WTC11 (cell line): ENCODE results near the gene LTA. TPM values are rescaled to one million over a fixed set of nuclear protein-coding genes. Genes with fewer than 3 reads are reported as not detected.

ENCODE experiments used
- ATAC-seq: fragments of 200-7000 bp; cut with Tn5 transposase; 2 replicates; pipeline ENCODE4 v1.10.0; 2021; ENCODE audit warnings: mild to moderate bottlenecking, moderate library complexity
- CTCF ChIA-PET: fragments of 300-600 bp; sonication (Branson Sonifier 250); formaldehyde crosslinking; loops from one replicate; lab custom pipeline; 2021; ENCODE audit warnings: antibody characterized with exemption; lab: Charles Lee
- POLR2A ChIA-PET: fragments of 350-600 bp; sonication (Branson Sonifier 250); formaldehyde crosslinking; loops from one replicate; lab custom pipeline; 2021; ENCODE audit warnings: antibody characterized with exemption; lab: Charles Lee
- DNase-seq: peaks from one replicate; pipeline ENCODE4 v3.0.0; 2021; ENCODE audit warnings: low spot score
- H3K27ac Mint-ChIP-seq: 2 replicates; pipeline ENCODE4 v1.8.0; 2021; ENCODE audit warnings: mixed read lengths
- H3K27me3 Mint-ChIP-seq: 2 replicates; pipeline ENCODE4 v1.8.0; 2021; ENCODE audit warnings: low read depth, mild to moderate bottlenecking, moderate library complexity, mixed read lengths
- H3K36me3 Mint-ChIP-seq: 2 replicates; pipeline ENCODE4 v1.8.0; 2021; ENCODE audit warnings: mixed read lengths
- H3K4me1 Mint-ChIP-seq: 2 replicates; pipeline ENCODE4 v1.8.0; 2022; ENCODE audit warnings: mixed read lengths
- H3K4me3 Mint-ChIP-seq: 2 replicates; pipeline ENCODE4 v1.8.0; 2021; ENCODE audit warnings: mild to moderate bottlenecking, moderate library complexity, mixed read lengths
- H3K9me3 Mint-ChIP-seq: 2 replicates; pipeline ENCODE4 v1.8.0; 2021; ENCODE audit warnings: mixed read lengths
- FOXK1 ChIP-seq: sonication (generic); formaldehyde crosslinking; IDR thresholded peaks from 2 replicates; pipeline ENCODE4 v1.8.0; 2022; ENCODE audit warnings: mild to moderate bottlenecking, moderate library complexity, missing genetic modification reagents
- GABPB1 ChIP-seq: sonication (generic); formaldehyde crosslinking; IDR thresholded peaks from 2 replicates; pipeline ENCODE4 v1.8.1; 2023; ENCODE audit warnings: mild to moderate bottlenecking, missing genetic modification reagents
- GTF2I ChIP-seq: fragments of 250-450 bp; sonication (Bioruptor Pico); conservative IDR thresholded peaks from 2 replicates; pipeline ENCODE4 v1.4.0; 2021; ENCODE audit warnings: mild to moderate bottlenecking
- RELA ChIP-seq: sonication (generic); formaldehyde crosslinking; IDR thresholded peaks from 2 replicates; pipeline ENCODE4 v1.8.1; 2022; ENCODE audit warnings: missing genetic modification reagents, mild to moderate bottlenecking, borderline replicate concordance
- SMAD4 ChIP-seq: sonication (generic); formaldehyde crosslinking; IDR thresholded peaks from 2 replicates; pipeline ENCODE4 v1.8.0; 2022; ENCODE audit warnings: mild to moderate bottlenecking, missing genetic modification reagents
- SP1 ChIP-seq: sonication (generic); formaldehyde crosslinking; conservative IDR thresholded peaks from 2 replicates; pipeline ENCODE4 v1.8.1; 2022; ENCODE audit warnings: missing genetic modification reagents
- total RNA-seq: library from RNA; stranded (reverse); gene quantifications from 3 replicates; pipeline ENCODE4 v1.2.3, GENCODE V29; 2021
- TF ChIP-seq, protein P1 (sequence below): sonication (generic); formaldehyde crosslinking; conservative IDR thresholded peaks from 2 replicates; pipeline ENCODE4 v1.8.1; 2023; ENCODE audit warnings: mild to moderate bottlenecking, low read depth, missing genetic modification reagents, moderate library complexity
- TF ChIP-seq, protein P2 (sequence below): sonication (generic); formaldehyde crosslinking; IDR thresholded peaks from 2 replicates; pipeline ENCODE4 v1.8.1; 2023; ENCODE audit warnings: mild to moderate bottlenecking, missing genetic modification reagents, moderate library complexity
- TF ChIP-seq, protein P3 (sequence below): fragments of 250-450 bp; sonication (Bioruptor Pico); IDR thresholded peaks from 2 replicates; pipeline ENCODE4 v2.1.2; 2022; ENCODE audit warnings: mild to moderate bottlenecking, moderate library complexity
- TF ChIP-seq, protein P4 (sequence below): fragments of 250-450 bp; sonication (Bioruptor Pico); IDR thresholded peaks from 2 replicates; pipeline ENCODE4 v1.9.0; 2021; ENCODE audit warnings: moderate library complexity, mild to moderate bottlenecking, inconsistent platforms, borderline replicate concordance
- TF ChIP-seq, protein P5 (sequence below): sonication (generic); formaldehyde crosslinking; IDR thresholded peaks from 2 replicates; pipeline ENCODE4 v1.8.1; 2023; ENCODE audit warnings: mild to moderate bottlenecking, missing genetic modification reagents, borderline replicate concordance
- TF ChIP-seq, protein P6 (sequence below): sonication (generic); formaldehyde crosslinking; IDR thresholded peaks from 2 replicates; pipeline ENCODE4 v1.8.0; 2022; ENCODE audit warnings: missing genetic modification reagents

LTA gene
- total RNA-seq, 1 experiment from 2014 or later = 0.46 TPM

DNA sequence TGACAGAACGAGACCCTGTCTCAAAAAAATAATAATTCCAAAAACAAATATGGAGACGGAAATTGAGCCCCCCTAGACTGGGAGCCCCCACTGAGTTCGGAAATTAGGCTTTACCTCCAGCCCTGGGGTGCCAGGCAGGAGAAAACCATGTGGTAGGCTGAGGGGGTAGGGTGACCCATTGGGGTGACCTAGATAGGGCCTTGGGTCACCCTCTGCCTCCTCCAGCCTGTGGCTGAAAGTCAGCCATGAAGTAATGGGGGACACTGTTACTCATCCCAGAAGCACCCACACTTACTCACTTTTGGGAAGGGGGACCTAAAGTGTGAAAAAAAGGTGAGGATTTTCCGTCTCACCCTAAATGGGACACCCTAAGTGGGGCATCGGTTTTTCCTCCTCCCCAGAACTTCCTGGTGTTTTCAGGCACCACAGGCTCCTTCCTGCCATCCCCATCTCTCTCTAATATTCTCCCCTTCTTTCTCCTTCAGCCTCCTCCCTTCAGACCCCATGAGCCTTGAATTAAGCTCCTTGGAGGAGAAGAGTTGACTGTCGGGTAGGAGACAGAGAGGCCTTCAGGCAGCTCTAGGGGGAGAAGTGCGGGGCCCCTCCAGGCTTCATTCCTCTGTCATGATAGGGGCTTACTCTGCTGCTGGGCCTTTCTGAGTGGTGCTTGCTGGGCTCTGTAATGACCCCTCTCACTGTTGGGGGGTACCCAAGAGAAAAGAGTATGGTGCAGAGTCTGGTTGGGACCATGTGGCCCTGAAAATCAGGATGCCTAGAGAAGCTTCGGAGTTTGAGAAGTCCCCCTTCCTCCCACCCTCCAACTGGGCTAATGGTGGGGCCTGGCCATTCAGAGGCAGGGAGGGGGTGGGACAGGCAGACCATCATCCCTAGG is 7.7 kb downstream of the LTA start:
- no peak for DNase-seq
- Mint-ChIP-seq H3K27ac (no peak overlapping the region), H3K4me3 (peak overlapping the region; percentile 92), H3K4me1 (peaks cover 35% of the 10 kb centered on the region), H3K27me3 (peaks cover 54% of the 10 kb centered on the region), H3K9me3 (no peaks in the 10 kb centered on the region), H3K36me3 (no peaks in the 10 kb centered on the region)
- TF ChIP-seq, protein P1, sequence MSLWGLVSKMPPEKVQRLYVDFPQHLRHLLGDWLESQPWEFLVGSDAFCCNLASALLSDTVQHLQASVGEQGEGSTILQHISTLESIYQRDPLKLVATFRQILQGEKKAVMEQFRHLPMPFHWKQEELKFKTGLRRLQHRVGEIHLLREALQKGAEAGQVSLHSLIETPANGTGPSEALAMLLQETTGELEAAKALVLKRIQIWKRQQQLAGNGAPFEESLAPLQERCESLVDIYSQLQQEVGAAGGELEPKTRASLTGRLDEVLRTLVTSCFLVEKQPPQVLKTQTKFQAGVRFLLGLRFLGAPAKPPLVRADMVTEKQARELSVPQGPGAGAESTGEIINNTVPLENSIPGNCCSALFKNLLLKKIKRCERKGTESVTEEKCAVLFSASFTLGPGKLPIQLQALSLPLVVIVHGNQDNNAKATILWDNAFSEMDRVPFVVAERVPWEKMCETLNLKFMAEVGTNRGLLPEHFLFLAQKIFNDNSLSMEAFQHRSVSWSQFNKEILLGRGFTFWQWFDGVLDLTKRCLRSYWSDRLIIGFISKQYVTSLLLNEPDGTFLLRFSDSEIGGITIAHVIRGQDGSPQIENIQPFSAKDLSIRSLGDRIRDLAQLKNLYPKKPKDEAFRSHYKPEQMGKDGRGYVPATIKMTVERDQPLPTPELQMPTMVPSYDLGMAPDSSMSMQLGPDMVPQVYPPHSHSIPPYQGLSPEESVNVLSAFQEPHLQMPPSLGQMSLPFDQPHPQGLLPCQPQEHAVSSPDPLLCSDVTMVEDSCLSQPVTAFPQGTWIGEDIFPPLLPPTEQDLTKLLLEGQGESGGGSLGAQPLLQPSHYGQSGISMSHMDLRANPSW = no peak
- TF ChIP-seq, protein P2, sequence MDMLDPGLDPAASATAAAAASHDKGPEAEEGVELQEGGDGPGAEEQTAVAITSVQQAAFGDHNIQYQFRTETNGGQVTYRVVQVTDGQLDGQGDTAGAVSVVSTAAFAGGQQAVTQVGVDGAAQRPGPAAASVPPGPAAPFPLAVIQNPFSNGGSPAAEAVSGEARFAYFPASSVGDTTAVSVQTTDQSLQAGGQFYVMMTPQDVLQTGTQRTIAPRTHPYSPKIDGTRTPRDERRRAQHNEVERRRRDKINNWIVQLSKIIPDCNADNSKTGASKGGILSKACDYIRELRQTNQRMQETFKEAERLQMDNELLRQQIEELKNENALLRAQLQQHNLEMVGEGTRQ = no peak
- TF ChIP-seq SP1 (CRISPR knock-in tag) (no peak), GABPB1 (CRISPR knock-in tag) (no peak), GTF2I (CRISPR knock-in tag) (no peak), RELA (CRISPR knock-in tag) (no peak), SMAD4 (CRISPR knock-in tag) (no peak), FOXK1 (CRISPR knock-in tag) (no peak)
- TF ChIP-seq, protein P3, sequence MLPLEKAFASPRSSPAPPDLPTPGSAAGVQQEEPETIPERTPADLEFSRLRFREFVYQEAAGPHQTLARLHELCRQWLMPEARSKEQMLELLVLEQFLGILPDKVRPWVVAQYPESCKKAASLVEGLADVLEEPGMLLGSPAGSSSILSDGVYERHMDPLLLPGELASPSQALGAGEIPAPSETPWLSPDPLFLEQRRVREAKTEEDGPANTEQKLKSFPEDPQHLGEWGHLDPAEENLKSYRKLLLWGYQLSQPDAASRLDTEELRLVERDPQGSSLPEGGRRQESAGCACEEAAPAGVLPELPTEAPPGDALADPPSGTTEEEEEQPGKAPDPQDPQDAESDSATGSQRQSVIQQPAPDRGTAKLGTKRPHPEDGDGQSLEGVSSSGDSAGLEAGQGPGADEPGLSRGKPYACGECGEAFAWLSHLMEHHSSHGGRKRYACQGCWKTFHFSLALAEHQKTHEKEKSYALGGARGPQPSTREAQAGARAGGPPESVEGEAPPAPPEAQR (CRISPR knock-in tag) = no peak
- TF ChIP-seq, protein P4, sequence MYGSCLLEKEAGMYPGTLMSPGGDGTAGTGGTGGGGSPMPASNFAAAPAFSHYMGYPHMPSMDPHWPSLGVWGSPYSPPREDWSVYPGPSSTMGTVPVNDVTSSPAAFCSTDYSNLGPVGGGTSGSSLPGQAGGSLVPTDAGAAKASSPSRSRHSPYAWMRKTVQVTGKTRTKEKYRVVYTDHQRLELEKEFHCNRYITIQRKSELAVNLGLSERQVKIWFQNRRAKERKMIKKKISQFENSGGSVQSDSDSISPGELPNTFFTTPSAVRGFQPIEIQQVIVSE (CRISPR knock-in tag) = no peak
- TF ChIP-seq, protein P5, sequence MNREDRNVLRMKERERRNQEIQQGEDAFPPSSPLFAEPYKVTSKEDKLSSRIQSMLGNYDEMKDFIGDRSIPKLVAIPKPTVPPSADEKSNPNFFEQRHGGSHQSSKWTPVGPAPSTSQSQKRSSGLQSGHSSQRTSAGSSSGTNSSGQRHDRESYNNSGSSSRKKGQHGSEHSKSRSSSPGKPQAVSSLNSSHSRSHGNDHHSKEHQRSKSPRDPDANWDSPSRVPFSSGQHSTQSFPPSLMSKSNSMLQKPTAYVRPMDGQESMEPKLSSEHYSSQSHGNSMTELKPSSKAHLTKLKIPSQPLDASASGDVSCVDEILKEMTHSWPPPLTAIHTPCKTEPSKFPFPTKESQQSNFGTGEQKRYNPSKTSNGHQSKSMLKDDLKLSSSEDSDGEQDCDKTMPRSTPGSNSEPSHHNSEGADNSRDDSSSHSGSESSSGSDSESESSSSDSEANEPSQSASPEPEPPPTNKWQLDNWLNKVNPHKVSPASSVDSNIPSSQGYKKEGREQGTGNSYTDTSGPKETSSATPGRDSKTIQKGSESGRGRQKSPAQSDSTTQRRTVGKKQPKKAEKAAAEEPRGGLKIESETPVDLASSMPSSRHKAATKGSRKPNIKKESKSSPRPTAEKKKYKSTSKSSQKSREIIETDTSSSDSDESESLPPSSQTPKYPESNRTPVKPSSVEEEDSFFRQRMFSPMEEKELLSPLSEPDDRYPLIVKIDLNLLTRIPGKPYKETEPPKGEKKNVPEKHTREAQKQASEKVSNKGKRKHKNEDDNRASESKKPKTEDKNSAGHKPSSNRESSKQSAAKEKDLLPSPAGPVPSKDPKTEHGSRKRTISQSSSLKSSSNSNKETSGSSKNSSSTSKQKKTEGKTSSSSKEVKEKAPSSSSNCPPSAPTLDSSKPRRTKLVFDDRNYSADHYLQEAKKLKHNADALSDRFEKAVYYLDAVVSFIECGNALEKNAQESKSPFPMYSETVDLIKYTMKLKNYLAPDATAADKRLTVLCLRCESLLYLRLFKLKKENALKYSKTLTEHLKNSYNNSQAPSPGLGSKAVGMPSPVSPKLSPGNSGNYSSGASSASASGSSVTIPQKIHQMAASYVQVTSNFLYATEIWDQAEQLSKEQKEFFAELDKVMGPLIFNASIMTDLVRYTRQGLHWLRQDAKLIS (CRISPR knock-in tag) = no peak
- TF ChIP-seq, protein P6, sequence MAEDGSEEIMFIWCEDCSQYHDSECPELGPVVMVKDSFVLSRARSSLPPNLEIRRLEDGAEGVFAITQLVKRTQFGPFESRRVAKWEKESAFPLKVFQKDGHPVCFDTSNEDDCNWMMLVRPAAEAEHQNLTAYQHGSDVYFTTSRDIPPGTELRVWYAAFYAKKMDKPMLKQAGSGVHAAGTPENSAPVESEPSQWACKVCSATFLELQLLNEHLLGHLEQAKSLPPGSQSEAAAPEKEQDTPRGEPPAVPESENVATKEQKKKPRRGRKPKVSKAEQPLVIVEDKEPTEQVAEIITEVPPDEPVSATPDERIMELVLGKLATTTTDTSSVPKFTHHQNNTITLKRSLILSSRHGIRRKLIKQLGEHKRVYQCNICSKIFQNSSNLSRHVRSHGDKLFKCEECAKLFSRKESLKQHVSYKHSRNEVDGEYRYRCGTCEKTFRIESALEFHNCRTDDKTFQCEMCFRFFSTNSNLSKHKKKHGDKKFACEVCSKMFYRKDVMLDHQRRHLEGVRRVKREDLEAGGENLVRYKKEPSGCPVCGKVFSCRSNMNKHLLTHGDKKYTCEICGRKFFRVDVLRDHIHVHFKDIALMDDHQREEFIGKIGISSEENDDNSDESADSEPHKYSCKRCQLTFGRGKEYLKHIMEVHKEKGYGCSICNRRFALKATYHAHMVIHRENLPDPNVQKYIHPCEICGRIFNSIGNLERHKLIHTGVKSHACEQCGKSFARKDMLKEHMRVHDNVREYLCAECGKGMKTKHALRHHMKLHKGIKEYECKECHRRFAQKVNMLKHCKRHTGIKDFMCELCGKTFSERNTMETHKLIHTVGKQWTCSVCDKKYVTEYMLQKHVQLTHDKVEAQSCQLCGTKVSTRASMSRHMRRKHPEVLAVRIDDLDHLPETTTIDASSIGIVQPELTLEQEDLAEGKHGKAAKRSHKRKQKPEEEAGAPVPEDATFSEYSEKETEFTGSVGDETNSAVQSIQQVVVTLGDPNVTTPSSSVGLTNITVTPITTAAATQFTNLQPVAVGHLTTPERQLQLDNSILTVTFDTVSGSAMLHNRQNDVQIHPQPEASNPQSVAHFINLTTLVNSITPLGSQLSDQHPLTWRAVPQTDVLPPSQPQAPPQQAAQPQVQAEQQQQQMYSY = no peak
- no peak for ATAC-seq
- POLR2A ChIA-PET = interaction anchor here (0.6 to 1.5 kb wide), 3 partner anchors 28 to 38 kb away, joined by 3 to 5 read pairs (median 4); partner anchors contain the start of genes ATP6V1G2, DDX39B and NFKBIL1
- CTCF ChIA-PET = interaction anchor here (0.6 to 15.1 kb wide), 21 partner anchors 10 to 190 kb away, joined by 3 to 293 read pairs (median 5); partner anchors contain the start of genes ATP6V1G2, C6orf47, DDX39B and MICB
